KMS-11 (cell line): ENCODE results near the gene HK1.

ENCODE experiments used
- H2AFZ ChIP-seq: fragments of 200-600 bp; sonication (generic); 2 replicates; pipeline ENCODE4 v1.6.1; 2016; ENCODE audit warnings: antibody characterized with exemption, mixed run types, low read depth
- H3K27ac ChIP-seq: fragments of 200-600 bp; sonication (generic); 2 replicates; pipeline ENCODE4 v1.6.1; 2016; ENCODE audit warnings: mild to moderate bottlenecking, mixed run types
- H3K27me3 ChIP-seq: fragments of 200-600 bp; sonication (generic); 2 replicates; pipeline ENCODE4 v1.6.1; 2017; ENCODE audit warnings: mild to moderate bottlenecking, low read depth, mixed run types, moderate library complexity; ENCODE audit not compliant: insufficient read depth
- H3K36me3 ChIP-seq: fragments of 200-600 bp; sonication (generic); 2 replicates; pipeline ENCODE4 v1.6.1; 2017; ENCODE audit warnings: mild to moderate bottlenecking, mixed run types; ENCODE audit not compliant: insufficient read depth
- H3K4me1 ChIP-seq: fragments of 200-600 bp; sonication (generic); 2 replicates; pipeline ENCODE4 v1.6.1; 2016; ENCODE audit warnings: mild to moderate bottlenecking, low read depth, mixed run types; ENCODE audit not compliant: poor library complexity, severe bottlenecking
- H3K4me2 ChIP-seq: fragments of 200-600 bp; sonication (generic); 2 replicates; pipeline ENCODE4 v1.7.0; 2016; ENCODE audit warnings: mild to moderate bottlenecking, mixed run types
- H3K4me3 ChIP-seq: fragments of 200-600 bp; sonication (generic); IDR thresholded peaks from 2 replicates; pipeline ENCODE4 v1.6.1; 2017; ENCODE audit warnings: low read depth, low read length, mixed read lengths; ENCODE audit not compliant: insufficient read depth
- H3K79me2 ChIP-seq: fragments of 200-600 bp; sonication (generic); 2 replicates; pipeline ENCODE4 v1.6.1; 2016; ENCODE audit warnings: low read depth, mixed run types; ENCODE audit not compliant: insufficient read depth
- H3K9ac ChIP-seq: fragments of 200-600 bp; sonication (generic); 2 replicates; pipeline ENCODE4 v1.6.1; 2016; ENCODE audit warnings: mild to moderate bottlenecking, mixed run types
- H4K20me1 ChIP-seq: fragments of 200-600 bp; sonication (generic); 2 replicates; pipeline ENCODE4 v1.6.1; 2016; ENCODE audit warnings: mild to moderate bottlenecking, mixed run types; ENCODE audit not compliant: insufficient read depth
- CTCF ChIP-seq: fragments of 200-600 bp; sonication (generic); conservative IDR thresholded peaks from 2 replicates; pipeline ENCODE4 v1.6.1; 2017; ENCODE audit warnings: low read depth, mild to moderate bottlenecking, antibody characterized with exemption, low read length, moderate library complexity, mixed read lengths

Gene HK1

GRCh38 chr10:69232736-69233480 is 45.4 kb upstream of the HK1 start:
- Histone ChIP-seq H2AFZ (no peak overlapping the region), H3K27ac (no peak overlapping the region), H3K4me2 (no peak overlapping the region)

GRCh38 chr10:69234447-69234846 is 43.8 kb upstream of the HK1 start:
- H3K79me2 ChIP-seq = no peaks in the 10 kb centered on the region
- H4K20me1 ChIP-seq = no peaks in the 10 kb centered on the region
- no peak for TF ChIP-seq CTCF
- H2AFZ ChIP-seq = no peak overlapping the region
- H3K27me3 ChIP-seq = no peaks in the 10 kb centered on the region
- peaks cover 15% of the 10 kb centered on the region for H3K4me1 ChIP-seq
- H3K27ac ChIP-seq = no peak overlapping the region
- H3K4me2 ChIP-seq = no peak overlapping the region
- no peak overlapping the region for H3K4me3 ChIP-seq
- no peak overlapping the region for H3K9ac ChIP-seq
- H3K36me3 ChIP-seq = no peaks in the 10 kb centered on the region

More at GRCh38 chr10:69232736-69233480, 45.4 kb upstream of the HK1 start:
- no peak for TF ChIP-seq CTCF
- no peaks in the 10 kb centered on the region for H3K27me3 ChIP-seq
- peaks cover 30% of the 10 kb centered on the region for H3K4me1 ChIP-seq
- H3K9ac ChIP-seq = no peak overlapping the region
- H3K79me2 ChIP-seq = no peaks in the 10 kb centered on the region
- no peak overlapping the region for H3K4me3 ChIP-seq
- H4K20me1 ChIP-seq = no peaks in the 10 kb centered on the region
- H3K36me3 ChIP-seq = no peaks in the 10 kb centered on the region

GRCh38 chr10:69237528-69238159 is 40.7 kb upstream of the HK1 start:
- H2AFZ ChIP-seq = peak overlapping the region; percentile 43
- no peak overlapping the region for H3K4me2 ChIP-seq
- no peak overlapping the region for H3K27ac ChIP-seq
- H3K27me3 ChIP-seq = no peaks in the 10 kb centered on the region
- H3K36me3 ChIP-seq = no peaks in the 10 kb centered on the region
- H4K20me1 ChIP-seq = no peaks in the 10 kb centered on the region
- peak; percentile 96 for TF ChIP-seq CTCF
- no peak overlapping the region for H3K9ac ChIP-seq
- peaks cover 7% of the 10 kb centered on the region for H3K4me1 ChIP-seq
- H3K79me2 ChIP-seq = no peaks in the 10 kb centered on the region
- no peak overlapping the region for H3K4me3 ChIP-seq

- Histone ChIP-seq H3K9ac (no peak overlapping the region), H3K4me2 (no peak overlapping the region)
Observed at GRCh38 chr10:69239136-69239535, 39.2 kb upstream of the HK1 start.

More at GRCh38 chr10:69239136-69239535, 39.2 kb upstream of the HK1 start:
- Histone ChIP-seq H3K79me2 (no peaks in the 10 kb centered on the region), H2AFZ (no peak overlapping the region), H3K36me3 (no peaks in the 10 kb centered on the region), H3K4me3 (no peak overlapping the region), H3K4me1 (peaks cover 7% of the 10 kb centered on the region), H3K27ac (no peak overlapping the region), H3K27me3 (no peaks in the 10 kb centered on the region), H4K20me1 (no peaks in the 10 kb centered on the region)
- no peak for TF ChIP-seq CTCF
